PC-9 (cell line): Measurements from ENCODE around the gene CYP1A1. TPM values are rescaled to one million over a fixed set of nuclear protein-coding genes. Genes with fewer than 3 reads are reported as not detected.

Source experiments
- BruUV-seq: library from RNA; stranded (reverse); fragments of 400-500 nt; replicated peaks from 2 replicates; lab custom pipeline; 2021; lab: Mats Ljungman, UMichigan
- CTCF ChIA-PET: fragments of 300-600 bp; sonication (Branson Sonifier 250); formaldehyde crosslinking; loops from one replicate; lab custom pipeline; 2022; ENCODE audit warnings: antibody characterized with exemption; lab: Charles Lee
- POLR2A ChIA-PET: fragments of 300-600 bp; sonication (Branson Sonifier 250); formaldehyde crosslinking; loops from one replicate; lab custom pipeline; 2022; ENCODE audit warnings: antibody characterized with exemption; ENCODE audit not compliant: unreplicated experiment; lab: Charles Lee
- DNase-seq, 2 experiments: peaks; one replicate each; pipeline versions ENCODE4 v3.0.0 to v3.0.0-alpha.2; 2015 to 2022; ENCODE audit warnings: mixed read lengths in 1 of 2
- H2AFZ ChIP-seq: fragments of 200-600 bp; sonication (generic); 2 replicates; pipeline ENCODE4 v1.8.1; 2017; ENCODE audit warnings: antibody characterized with exemption
- H3F3A ChIP-seq: fragments of 200-600 bp; sonication (generic); 2 replicates; pipeline ENCODE4 v1.8.1; 2017; ENCODE audit warnings: antibody characterized with exemption, mild to moderate bottlenecking, low read depth; ENCODE audit not compliant: insufficient read depth
- H3K27ac ChIP-seq: fragments of 200-600 bp; sonication (generic); 2 replicates; pipeline ENCODE4 v1.6.1; 2016; ENCODE audit warnings: mixed run types
- H3K27me3 ChIP-seq: fragments of 200-600 bp; sonication (generic); 2 replicates; pipeline ENCODE4 v1.6.1; 2016; ENCODE audit warnings: low read depth, mixed run types; ENCODE audit not compliant: insufficient read depth
- H3K36me3 ChIP-seq: fragments of 200-600 bp; sonication (generic); 2 replicates; pipeline ENCODE4 v1.6.1; 2016; ENCODE audit warnings: low read depth, mixed run types
- H3K4me1 ChIP-seq: fragments of 200-600 bp; sonication (generic); replicated peaks from 2 replicates; pipeline ENCODE4 v1.6.1; 2016; ENCODE audit warnings: mixed run types; ENCODE audit not compliant: insufficient read depth
- H3K4me2 ChIP-seq: fragments of 200-600 bp; sonication (generic); 2 replicates; pipeline ENCODE4 v1.6.1; 2017; ENCODE audit warnings: mixed run types
- H3K4me3 ChIP-seq: fragments of 200-600 bp; sonication (generic); 2 replicates; pipeline ENCODE4 v1.6.1; 2016; ENCODE audit warnings: mixed run types
- H3K79me2 ChIP-seq: fragments of 200-600 bp; sonication (generic); 2 replicates; pipeline ENCODE4 v1.6.1; 2017; ENCODE audit warnings: low read depth, mixed run types
- H3K9me2 ChIP-seq: fragments of 200-600 bp; sonication (generic); 2 replicates; pipeline ENCODE4 v1.8.1; 2017; ENCODE audit warnings: mild to moderate bottlenecking; ENCODE audit not compliant: insufficient read depth
- H3K9me3 ChIP-seq: fragments of 200-600 bp; sonication (generic); 2 replicates; pipeline ENCODE4 v1.8.1; 2016; ENCODE audit warnings: low read depth; ENCODE audit not compliant: insufficient read depth
- H4K20me1 ChIP-seq: fragments of 200-600 bp; sonication (generic); 2 replicates; pipeline ENCODE4 v1.8.1; 2017; ENCODE audit not compliant: insufficient read depth
- CTCF ChIP-seq: fragments of 200-600 bp; sonication (generic); conservative IDR thresholded peaks from 2 replicates; pipeline ENCODE4 v1.6.1; 2017; ENCODE audit warnings: mixed run types, antibody characterized with exemption, mild to moderate bottlenecking, moderate library complexity
- EZH2 ChIP-seq: fragments of 200-600 bp; sonication (generic); IDR thresholded peaks from 2 replicates; pipeline ENCODE4 v1.8.0; 2017; ENCODE audit warnings: antibody characterized with exemption, low read depth
- intact Hi-C: fragments of 100-400 bp; cut with micrococcal nuclease; formaldehyde crosslinking; loops from one replicate; pipeline ENCODE4 v1.10.0; 2022; ENCODE audit not compliant: unreplicated experiment
- total RNA-seq: library from RNA; stranded (reverse); gene quantifications from 2 replicates; pipeline ENCODE4 v1.2.3, GENCODE V29; 2021

The CYP1A1 gene
- total RNA-seq, 1 experiment from 2014 or later, result 0.39 TPM

GRCh38 chr15:74680456-74680855 lies 44.9 kb downstream of the CYP1A1 start:
- Histone ChIP-seq H2AFZ (no peak overlapping the region), H3K4me1 (no peaks in the 10 kb centered on the region), H3K27ac (no peak overlapping the region), H3F3A (no peaks in the 10 kb centered on the region), H4K20me1 (peaks cover 15% of the 10 kb centered on the region), H3K9me3 (no peaks in the 10 kb centered on the region), H3K27me3 (no peaks in the 10 kb centered on the region), H3K4me2 (no peak overlapping the region), H3K36me3 (no peaks in the 10 kb centered on the region; the same call in 1 of the 2 replicates), H3K9me2 (no peaks in the 10 kb centered on the region), H3K4me3 (no peak overlapping the region), H3K79me2 (peaks cover 33% of the 10 kb centered on the region)
- ChIA-PET CTCF (no interaction called here), POLR2A (no interaction called here)
- intact Hi-C loops, result no loop called here
- no TSS peak for BruUV-seq
- TF ChIP-seq EZH2 (no peak), CTCF (no peak)
- DNase-seq, result no peak

- TF ChIP-seq EZH2 (no peak), CTCF (no peak)
- H2AFZ ChIP-seq, result no peak overlapping the region
- no peak for DNase-seq
- BruUV-seq, result no TSS peak
- intact Hi-C loops, result no loop called here
- no peaks in the 10 kb centered on the region for H3K27me3 ChIP-seq
- no peak overlapping the region for H3K4me2 ChIP-seq
- H3K4me1 ChIP-seq, result no peaks in the 10 kb centered on the region
- H3K79me2 ChIP-seq, result peaks cover 33% of the 10 kb centered on the region
- no peak overlapping the region for H3K27ac ChIP-seq
- peaks cover 10% of the 10 kb centered on the region for H4K20me1 ChIP-seq
- no peaks in the 10 kb centered on the region for H3K36me3 ChIP-seq
- CTCF ChIA-PET, result no interaction called here
- H3F3A ChIP-seq, result no peaks in the 10 kb centered on the region; the same call in 1 of the 2 replicates
- H3K4me3 ChIP-seq, result no peak overlapping the region
- H3K9me3 ChIP-seq, result no peaks in the 10 kb centered on the region
- no peaks in the 10 kb centered on the region for H3K9me2 ChIP-seq
- POLR2A ChIA-PET, result no interaction called here
Measured at GRCh38 chr15:74676801-74677200, 48.5 kb downstream of the CYP1A1 start.

GRCh38 chr15:74674161-74674560 lies 51.2 kb downstream of the CYP1A1 start:
- no peak overlapping the region for H3K4me3 ChIP-seq
- BruUV-seq, result no TSS peak
- peaks cover 24% of the 10 kb centered on the region for H3K79me2 ChIP-seq
- H2AFZ ChIP-seq, result no peak overlapping the region
- H3F3A ChIP-seq, result no peaks in the 10 kb centered on the region; the same call in 1 of the 2 replicates
- peak in 1 of 2 experiments; percentile 36 for DNase-seq
- ChIA-PET POLR2A (no interaction called here), CTCF (no interaction called here)
- H3K4me1 ChIP-seq, result no peaks in the 10 kb centered on the region
- no peaks in the 10 kb centered on the region for H3K36me3 ChIP-seq
- H3K27me3 ChIP-seq, result no peaks in the 10 kb centered on the region
- H3K4me2 ChIP-seq, result no peak overlapping the region
- peaks cover 4% of the 10 kb centered on the region; the same call in 1 of the 2 replicates for H4K20me1 ChIP-seq
- H3K9me2 ChIP-seq, result no peaks in the 10 kb centered on the region
- TF ChIP-seq CTCF (no peak), EZH2 (no peak)
- intact Hi-C loops, result no loop called here
- H3K27ac ChIP-seq, result no peak overlapping the region
- no peaks in the 10 kb centered on the region for H3K9me3 ChIP-seq
